Adipocyte (in vitro differentiated cells): ENCODE measurements around the gene BAMBI.
A peak's percentile ranks its signal among the peaks of the same experiment; 100 is the strongest.

ENCODE experiments used
- DNase-seq: peaks from one replicate; pipeline ENCODE4 v3.0.0-alpha.2; 2015; ENCODE audit warnings: low read depth
- H3K27me3 ChIP-seq: replicated peaks from 2 replicates; pipeline ENCODE4 v1.7.0; 2013; ENCODE audit warnings: mild to moderate bottlenecking, low read length, moderate library complexity; ENCODE audit not compliant: control insufficient read depth, insufficient read depth
- H3K36me3 ChIP-seq: 2 replicates; pipeline ENCODE4 v1.7.0; 2013; ENCODE audit warnings: low read length, mild to moderate bottlenecking, moderate library complexity; ENCODE audit not compliant: control insufficient read depth, insufficient read depth, severe bottlenecking
- H3K4me1 ChIP-seq: 2 replicates; pipeline ENCODE4 v1.7.0; 2013; ENCODE audit warnings: mild to moderate bottlenecking, low read length, moderate library complexity; ENCODE audit not compliant: control insufficient read depth, insufficient read depth
- H3K4me3 ChIP-seq: 2 replicates; pipeline ENCODE4 v1.7.0; 2013; ENCODE audit warnings: mild to moderate bottlenecking, low read length, moderate library complexity
- H3K9ac ChIP-seq: 2 replicates; pipeline ENCODE4 v1.7.0; 2013; ENCODE audit warnings: mild to moderate bottlenecking, low read length, moderate library complexity
- H3K9me3 ChIP-seq: 2 replicates; pipeline ENCODE4 v1.7.0; 2013; ENCODE audit warnings: mild to moderate bottlenecking, low read length, moderate library complexity; ENCODE audit not compliant: control insufficient read depth

BAMBI gene, protein sequence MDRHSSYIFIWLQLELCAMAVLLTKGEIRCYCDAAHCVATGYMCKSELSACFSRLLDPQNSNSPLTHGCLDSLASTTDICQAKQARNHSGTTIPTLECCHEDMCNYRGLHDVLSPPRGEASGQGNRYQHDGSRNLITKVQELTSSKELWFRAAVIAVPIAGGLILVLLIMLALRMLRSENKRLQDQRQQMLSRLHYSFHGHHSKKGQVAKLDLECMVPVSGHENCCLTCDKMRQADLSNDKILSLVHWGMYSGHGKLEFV

DNA sequence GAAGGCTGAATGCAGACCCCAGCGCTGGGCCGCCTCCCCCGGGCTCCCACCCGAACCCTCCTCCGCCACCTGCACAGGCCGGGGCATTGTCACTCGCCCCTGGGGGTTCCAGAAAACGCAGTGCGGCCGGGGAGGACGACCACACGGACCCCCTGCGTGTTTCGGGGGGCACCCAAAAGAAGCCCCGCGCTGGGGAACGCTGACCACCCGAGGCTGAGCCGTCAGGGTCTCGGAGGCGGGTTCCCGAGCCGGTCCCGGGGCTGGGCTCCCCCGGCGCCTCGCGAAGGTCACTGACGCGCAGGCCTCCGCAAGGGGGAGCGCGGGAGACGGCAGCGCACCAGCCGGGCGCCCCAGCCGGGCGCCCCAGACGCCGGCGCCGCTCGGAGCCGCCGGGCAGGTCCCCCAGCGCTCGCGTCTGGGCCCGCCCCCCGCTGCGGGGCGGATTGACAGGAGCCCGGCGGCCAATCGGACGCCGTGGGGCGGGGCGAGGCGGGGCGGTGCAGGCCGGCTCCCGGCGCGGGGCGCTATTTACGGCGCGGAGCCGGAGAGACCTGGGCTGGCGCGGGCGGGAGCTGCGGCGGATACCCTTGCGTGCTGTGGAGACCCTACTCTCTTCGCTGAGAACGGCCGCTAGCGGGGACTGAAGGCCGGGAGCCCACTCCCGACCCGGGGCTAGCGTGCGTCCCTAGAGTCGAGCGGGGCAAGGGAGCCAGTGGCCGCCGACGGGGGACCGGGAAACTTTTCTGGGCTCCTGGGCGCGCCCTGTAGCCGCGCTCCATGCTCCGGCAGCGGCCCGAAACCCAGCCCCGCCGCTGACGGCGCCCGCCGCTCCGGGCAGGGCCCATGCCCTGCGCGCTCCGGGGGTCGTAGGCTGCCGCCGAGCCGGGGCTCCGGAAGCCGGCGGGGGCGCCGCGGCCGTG, at the start of gene BAMBI:
BAMBI (plus strand) TSS at position 554 of the 920 bp plus-strand sequence. CDS start 377 bp downstream, outside the sequence.
- Histone ChIP-seq H3K36me3 (peaks cover 8% of the 10 kb centered on the region), H3K9ac (peak within 1 kb of the TSS; percentile 72), H3K4me3 (peak within 1 kb of the TSS; percentile 83), H3K4me1 (peaks cover 23% of the 10 kb centered on the region), H3K27me3 (peaks cover 32% of the 10 kb centered on the region), H3K9me3 (no peaks in the 10 kb centered on the region)
- peak; percentile 98 for DNase-seq

DNA sequence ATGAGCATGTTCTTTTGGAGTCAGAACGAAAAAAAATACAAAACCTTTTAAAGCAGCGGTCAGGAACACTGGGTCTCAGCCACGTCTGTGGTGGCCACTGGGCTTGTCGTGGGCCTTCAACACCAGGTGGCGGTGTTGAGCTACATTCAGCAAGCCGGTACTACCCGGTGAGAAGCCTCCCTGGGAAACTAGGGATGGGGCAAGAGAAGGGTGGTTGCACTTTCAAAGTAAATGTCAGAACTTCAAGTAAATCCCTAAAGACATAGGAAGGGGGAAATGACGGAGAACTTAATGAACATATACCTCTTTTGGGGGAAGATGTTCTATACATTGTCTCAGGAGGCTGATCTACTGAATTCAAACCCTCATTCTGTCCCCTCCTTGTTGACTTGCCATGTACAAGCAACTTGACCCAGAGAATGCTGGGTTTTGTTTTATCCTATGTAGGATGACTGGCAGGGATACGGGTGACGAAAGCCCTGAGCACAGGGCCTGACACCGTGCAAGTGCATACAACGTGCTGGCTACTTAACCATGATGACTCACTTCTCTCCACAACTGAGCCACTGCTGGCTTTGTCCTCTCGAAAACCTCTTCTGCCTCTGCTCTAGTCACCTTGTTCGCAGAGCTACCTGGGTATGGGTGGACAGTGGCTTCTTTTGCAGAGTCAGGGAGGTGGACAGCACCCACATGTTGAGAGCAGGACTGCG, 49.0 kb upstream of the BAMBI start:
- peak; percentile 95 for DNase-seq
- Histone ChIP-seq H3K27me3 (no peaks in the 10 kb centered on the region), H3K9me3 (no peaks in the 10 kb centered on the region), H3K4me1 (peaks cover 6% of the 10 kb centered on the region), H3K9ac (no peak overlapping the region), H3K36me3 (no peaks in the 10 kb centered on the region), H3K4me3 (no peak overlapping the region)

DNA sequence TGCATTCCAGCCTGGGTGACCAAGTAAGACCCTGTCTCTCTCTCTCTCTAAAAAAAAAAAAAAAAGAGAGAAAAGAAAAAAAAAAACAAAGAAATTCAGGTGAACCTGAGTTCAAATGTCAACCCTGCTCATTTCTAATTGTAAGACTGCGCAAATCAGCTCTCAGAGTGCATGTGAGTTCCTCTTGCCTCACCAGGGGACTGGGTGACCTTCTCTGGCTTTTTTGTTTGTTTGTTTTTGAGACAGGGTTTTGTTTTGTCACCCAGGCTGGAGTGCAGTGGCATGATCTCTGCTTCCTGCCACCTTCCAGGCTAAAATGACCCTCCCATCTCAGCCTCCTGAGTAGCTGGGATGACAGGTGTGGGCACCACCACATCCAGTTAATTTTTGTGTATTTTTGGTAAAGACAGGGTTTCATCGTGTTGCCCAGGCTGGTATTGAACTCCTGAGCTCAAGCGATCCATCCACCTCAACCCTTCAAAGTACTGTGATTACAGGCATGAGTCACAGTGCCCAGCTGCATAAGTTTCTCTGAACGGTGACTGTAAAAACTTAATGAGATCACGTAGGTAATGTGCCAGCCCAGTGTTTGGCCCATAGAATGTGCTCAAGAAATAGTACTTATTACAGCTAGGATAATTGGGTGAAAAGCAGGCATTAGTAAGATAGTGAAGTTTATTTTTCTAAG, 45.3 kb upstream of the BAMBI start:
- H3K27me3 ChIP-seq = peaks cover 14% of the 10 kb centered on the region
- DNase-seq = peak; percentile 7
- no peak overlapping the region for H3K4me3 ChIP-seq
- H3K4me1 ChIP-seq = peaks cover 6% of the 10 kb centered on the region
- H3K36me3 ChIP-seq = no peaks in the 10 kb centered on the region
- H3K9me3 ChIP-seq = no peaks in the 10 kb centered on the region
- H3K9ac ChIP-seq = no peak overlapping the region

DNA sequence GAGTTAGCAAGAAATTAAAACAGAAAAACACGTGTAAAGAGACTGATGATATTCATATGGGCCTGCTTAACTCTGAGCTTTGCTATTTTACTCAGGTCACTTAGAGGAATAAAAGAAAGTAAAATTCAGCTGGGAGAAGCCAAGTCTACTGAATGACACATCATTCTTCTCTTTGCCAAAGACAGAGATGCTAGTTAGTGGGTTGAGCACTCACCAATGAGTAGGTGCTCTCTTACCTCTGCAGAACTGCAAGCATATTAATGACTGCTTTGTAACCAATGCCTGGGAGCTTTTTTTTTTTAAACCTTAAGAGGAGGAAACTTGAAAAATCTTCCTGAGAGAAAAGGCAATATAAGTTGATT, 44.8 kb upstream of the BAMBI start:
- H3K9ac ChIP-seq = no peak overlapping the region
- no peaks in the 10 kb centered on the region for H3K36me3 ChIP-seq
- H3K4me3 ChIP-seq = no peak overlapping the region

DNA sequence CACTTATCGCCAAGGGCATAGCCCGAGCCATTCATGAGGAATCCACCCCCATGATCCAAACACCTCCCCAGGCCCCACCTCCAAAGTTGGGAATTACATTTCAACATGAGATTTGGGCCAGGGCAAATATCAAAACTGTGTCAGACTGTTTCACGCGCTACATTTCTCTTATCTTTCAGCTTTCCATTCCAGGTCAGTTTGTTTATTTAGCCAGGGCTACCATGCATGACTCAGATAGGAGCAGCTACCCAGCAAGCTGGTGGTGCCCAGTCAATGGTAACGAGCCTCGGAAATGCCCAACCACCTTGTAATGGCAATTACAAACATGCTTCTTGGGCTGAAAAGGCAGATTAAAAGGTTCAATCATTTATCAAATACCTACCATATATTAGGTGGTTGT, 43.6 kb upstream of the BAMBI start:
- DNase-seq = no peak
- no peaks in the 10 kb centered on the region for H3K36me3 ChIP-seq
- no peak overlapping the region for H3K9ac ChIP-seq
- H3K4me3 ChIP-seq = no peak overlapping the region
- H3K9me3 ChIP-seq = peaks cover 6% of the 10 kb centered on the region
- H3K4me1 ChIP-seq = peaks cover under 1% of the 10 kb centered on the region
- peaks cover 18% of the 10 kb centered on the region for H3K27me3 ChIP-seq

More for the DNA sequence above, 44.8 kb upstream of the BAMBI start:
- peaks cover 15% of the 10 kb centered on the region for H3K27me3 ChIP-seq
- H3K4me1 ChIP-seq = peaks cover 6% of the 10 kb centered on the region
- H3K9me3 ChIP-seq = no peaks in the 10 kb centered on the region
- no peak for DNase-seq

DNA sequence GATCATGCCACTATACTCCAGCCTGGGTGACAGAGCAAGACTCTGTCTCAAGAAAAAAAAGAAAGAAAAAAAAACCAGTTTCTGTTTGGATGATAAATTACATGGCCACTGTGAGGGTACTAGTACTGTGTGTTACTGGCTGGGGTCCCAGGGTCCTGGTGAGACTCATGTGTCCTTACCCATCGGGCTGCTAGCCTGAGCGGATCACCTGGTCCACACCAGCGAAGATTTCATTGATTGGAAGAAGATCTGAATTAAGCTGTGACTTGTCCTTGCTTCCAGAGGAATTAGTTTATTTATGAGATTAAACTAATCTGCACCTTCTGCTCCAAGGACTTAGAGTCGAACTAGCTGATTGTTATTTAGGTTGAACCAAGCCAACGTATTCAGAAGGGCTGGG, 40.0 kb upstream of the BAMBI start:
- DNase-seq = no peak

DNA sequence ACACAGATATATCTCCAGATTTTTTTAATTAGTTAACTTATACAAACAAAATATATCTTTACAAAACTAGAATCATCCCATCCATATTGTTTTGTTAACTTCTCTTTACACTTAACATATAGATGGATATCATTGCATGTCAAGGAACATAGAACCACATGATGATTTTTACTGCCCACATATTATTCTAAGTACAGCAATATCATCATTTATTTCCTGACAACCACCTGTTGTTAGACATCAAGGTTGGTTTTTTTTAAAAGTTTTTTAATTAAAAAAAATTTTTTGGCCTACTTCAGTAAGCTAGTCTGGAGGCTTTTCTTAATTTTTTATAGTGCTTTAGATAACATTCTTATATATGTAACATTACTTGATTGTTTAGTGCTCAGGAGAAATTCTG, 38.9 kb upstream of the BAMBI start:
- no peak overlapping the region for H3K9ac ChIP-seq
- H3K27me3 ChIP-seq = peaks cover 18% of the 10 kb centered on the region
- H3K36me3 ChIP-seq = no peaks in the 10 kb centered on the region
- DNase-seq = no peak
- no peaks in the 10 kb centered on the region for H3K4me1 ChIP-seq
- H3K9me3 ChIP-seq = peaks cover 6% of the 10 kb centered on the region
- no peak overlapping the region for H3K4me3 ChIP-seq

More for the DNA sequence above, 40.0 kb upstream of the BAMBI start:
- Histone ChIP-seq H3K4me3 (no peak overlapping the region), H3K27me3 (peaks cover 18% of the 10 kb centered on the region), H3K4me1 (no peaks in the 10 kb centered on the region), H3K9ac (no peak overlapping the region), H3K9me3 (peaks cover 6% of the 10 kb centered on the region), H3K36me3 (no peaks in the 10 kb centered on the region)

DNA sequence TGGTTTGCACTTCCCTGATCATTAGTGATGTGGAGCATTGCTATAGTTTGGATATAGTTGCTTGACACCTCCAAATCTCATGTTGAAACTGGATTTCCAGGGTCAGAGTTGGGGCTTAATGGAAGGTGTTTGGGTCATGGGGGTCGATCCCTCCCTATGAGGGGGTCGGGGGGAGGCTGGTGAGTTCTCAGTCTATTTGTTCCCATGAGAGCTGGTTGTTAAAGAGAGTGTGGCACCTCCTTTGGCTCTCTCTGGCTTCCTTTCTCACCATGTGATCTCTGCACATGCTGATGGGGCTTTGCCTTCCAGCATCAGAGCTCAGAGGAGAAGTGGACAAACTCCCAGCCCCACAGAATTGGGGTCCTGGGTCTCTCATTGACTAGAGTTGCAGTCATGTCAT, 36.8 kb upstream of the BAMBI start:
- Histone ChIP-seq H3K9ac (no peak overlapping the region), H3K27me3 (peaks cover 10% of the 10 kb centered on the region), H3K36me3 (no peaks in the 10 kb centered on the region), H3K9me3 (peaks cover 6% of the 10 kb centered on the region), H3K4me1 (no peaks in the 10 kb centered on the region), H3K4me3 (no peak overlapping the region)
- DNase-seq = no peak

DNA sequence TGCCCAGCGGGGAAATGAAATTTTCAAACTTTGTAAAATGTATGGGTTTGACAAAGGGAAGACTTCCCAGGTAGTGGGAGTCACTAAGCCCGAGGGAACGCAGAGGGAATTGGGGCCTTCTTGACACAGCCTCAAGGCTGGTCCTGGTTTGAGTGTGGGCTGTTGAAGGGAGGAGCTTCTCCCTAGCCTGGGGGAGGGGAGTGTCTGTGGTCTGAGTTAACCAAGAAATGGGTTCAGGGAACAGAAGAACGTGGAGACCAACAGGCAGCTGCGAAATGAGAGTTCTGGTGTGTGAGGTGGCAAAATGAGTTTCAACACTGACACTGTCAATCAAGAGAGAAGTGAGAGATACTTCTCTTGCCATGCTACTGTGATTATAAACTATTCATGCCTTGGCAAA, 32.7 kb upstream of the BAMBI start:
- Histone ChIP-seq H3K9ac (no peak overlapping the region), H3K27me3 (no peaks in the 10 kb centered on the region), H3K4me3 (no peak overlapping the region), H3K36me3 (no peaks in the 10 kb centered on the region), H3K4me1 (no peaks in the 10 kb centered on the region), H3K9me3 (peaks cover 7% of the 10 kb centered on the region)
- DNase-seq = no peak

DNA sequence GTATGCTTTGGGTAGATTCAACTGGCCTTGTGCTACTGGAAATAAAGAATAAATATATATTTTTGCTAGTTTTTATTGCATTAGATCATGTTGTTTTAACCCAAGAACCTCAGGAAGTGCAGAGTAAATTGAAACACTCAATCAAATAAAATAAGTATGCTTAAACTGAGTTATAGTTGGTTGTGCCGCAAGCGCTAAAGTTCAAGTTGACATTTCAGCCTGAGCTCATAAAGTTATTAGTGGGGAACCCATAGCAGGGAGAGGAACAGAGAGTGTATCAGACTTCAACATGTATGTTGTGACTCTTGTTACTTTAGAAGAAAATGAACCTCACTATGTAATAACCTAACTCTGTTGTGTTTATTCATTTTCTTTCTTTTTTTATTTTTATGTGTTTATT, 25.2 kb upstream of the BAMBI start:
- no peak overlapping the region for H3K9ac ChIP-seq
- H3K27me3 ChIP-seq = no peaks in the 10 kb centered on the region
- peaks cover 7% of the 10 kb centered on the region for H3K9me3 ChIP-seq
- no peak overlapping the region for H3K4me3 ChIP-seq
- H3K36me3 ChIP-seq = no peaks in the 10 kb centered on the region
- no peak for DNase-seq
- H3K4me1 ChIP-seq = no peaks in the 10 kb centered on the region
